Measurements from ENCODE around the gene CTF1. TPM values are rescaled to one million over a fixed set of nuclear protein-coding genes. Genes with fewer than 3 reads are reported as not detected.

CTF1 gene
- total and polyA plus RNA-seq, 4 donors = 0.19 to 0.75 (median 0.35) TPM; not detected in 1

DNA sequence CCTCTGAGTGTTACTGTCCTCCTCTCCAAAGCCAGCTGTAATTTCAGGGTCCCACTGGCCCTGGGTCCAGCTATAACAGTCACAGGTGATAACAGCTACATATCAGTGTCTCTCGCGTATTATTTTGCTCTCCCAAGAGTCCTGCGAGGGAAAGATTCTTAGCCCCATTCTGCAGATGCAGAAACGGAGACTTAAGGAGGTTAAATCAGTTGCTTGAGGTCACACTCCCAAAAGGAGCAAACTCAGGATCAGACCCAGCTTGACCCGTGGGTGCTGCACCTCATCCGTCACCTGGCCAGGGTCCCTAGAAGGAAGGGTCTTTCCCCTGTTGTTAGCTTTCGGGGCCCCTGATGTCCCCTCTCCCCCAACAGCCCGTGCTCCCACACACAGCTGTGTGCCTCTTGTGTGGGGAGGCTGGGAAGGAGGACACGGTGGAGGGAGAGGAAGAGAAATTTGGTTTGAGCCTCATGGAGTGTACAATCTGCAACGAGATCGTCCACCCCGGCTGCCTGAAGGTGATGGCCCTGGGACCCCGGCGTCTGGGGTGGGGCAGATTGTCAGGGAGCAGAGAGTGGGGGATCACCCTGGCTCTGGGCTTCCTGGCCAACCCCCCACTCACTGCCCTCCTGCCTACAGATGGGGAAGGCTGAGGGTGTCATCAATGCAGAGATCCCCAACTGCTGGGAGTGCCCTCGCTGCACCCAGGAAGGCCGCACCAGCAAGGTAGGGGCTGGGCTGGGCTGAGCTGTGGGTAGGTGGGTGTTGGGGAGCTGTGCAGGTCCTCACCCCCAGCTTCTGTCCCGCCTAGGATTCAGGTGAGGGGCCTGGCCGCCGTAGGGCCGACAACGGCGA lies 30.7 kb downstream of the CTF1 start:
- H3K9ac ChIP-seq (ENCODE audit: low read depth in 1 of 2, low read length in 2 of 2) = no peak overlapping the region
- no peak overlapping the region for H3K27ac ChIP-seq (ENCODE audit: low read depth in 1 of 2, low read length in 2 of 2)
- H3K9me3 ChIP-seq (ENCODE audit: control insufficient read depth in 4 of 4, low read length in 3 of 4) = no peaks in the 10 kb centered on the region
- H3K4me1 ChIP-seq (ENCODE audit: control insufficient read depth in 4 of 4, insufficient read depth in 4 of 4, low read length in 3 of 4) = peaks cover 0 to 2% (median under 1%) of the 10 kb centered on the region in 4 donors
- WGBS = 95% methylated on average over 22 of the region's 22 CpGs
- H3K36me3 ChIP-seq (ENCODE audit: control insufficient read depth in 4 of 4, insufficient read depth in 3 of 4, low read depth in 1 of 4, low read length in 3 of 4) = peaks cover under 1 to 10% (median 4%) of the 10 kb centered on the region in 4 donors
- H3K4me3 ChIP-seq (ENCODE audit: low read depth in 1 of 3, low read length in 3 of 3) = no peak overlapping the region
- no peak for DNase-seq (ENCODE audit: low spot score)
- H3K27me3 ChIP-seq (ENCODE audit: control insufficient read depth in 4 of 4, insufficient read depth in 4 of 4, low read length in 3 of 4) = no peaks in the 10 kb centered on the region
- TF ChIP-seq, protein P1, sequence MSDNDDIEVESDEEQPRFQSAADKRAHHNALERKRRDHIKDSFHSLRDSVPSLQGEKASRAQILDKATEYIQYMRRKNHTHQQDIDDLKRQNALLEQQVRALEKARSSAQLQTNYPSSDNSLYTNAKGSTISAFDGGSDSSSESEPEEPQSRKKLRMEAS (IDR thresholded peaks at IDR 0.05) = no peak
- TF ChIP-seq YY1 (IDR thresholded peaks at IDR 0.05) (no peak), HNF4G (IDR thresholded peaks at IDR 0.05) (no peak)

DNA sequence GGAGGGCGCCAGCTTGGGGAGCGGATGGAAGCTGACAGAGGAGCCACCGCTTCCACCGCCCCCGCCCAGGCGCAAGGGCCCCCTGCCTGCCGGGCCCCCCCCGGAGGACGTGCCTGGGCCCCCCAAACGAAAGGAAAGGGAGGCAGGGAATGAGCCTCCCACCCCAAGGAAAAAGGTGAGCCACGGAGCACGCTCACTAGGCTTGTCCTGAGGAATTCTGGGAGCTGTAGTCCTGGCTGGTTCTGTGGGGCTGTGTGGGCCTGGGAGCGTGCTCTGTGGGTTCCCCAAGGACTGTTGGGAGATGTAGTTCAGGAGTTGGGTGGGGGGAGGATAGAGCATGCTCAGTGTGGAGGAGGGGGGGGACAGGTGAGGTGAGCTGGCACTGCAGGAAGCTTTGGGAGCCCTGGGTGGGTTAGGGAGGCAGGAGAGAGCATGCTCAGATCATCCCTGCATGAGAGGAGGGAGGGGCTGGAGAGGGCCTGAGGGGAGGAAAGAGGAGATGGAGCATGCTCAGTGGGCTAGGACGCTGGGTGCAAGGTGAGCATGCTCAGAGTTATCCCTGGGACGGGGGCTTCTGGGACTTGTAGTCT lies 31.5 kb downstream of the CTF1 start:
- Histone ChIP-seq H3K4me3 (ENCODE audit: low read depth in 1 of 3, low read length in 3 of 3) (no peak overlapping the region), H3K4me1 (ENCODE audit: control insufficient read depth in 4 of 4, insufficient read depth in 4 of 4, low read length in 3 of 4) (peaks cover 0 to 2% (median 0%) of the 10 kb centered on the region in 4 donors), H3K27me3 (ENCODE audit: control insufficient read depth in 4 of 4, insufficient read depth in 4 of 4, low read length in 3 of 4) (no peaks in the 10 kb centered on the region), H3K27ac (ENCODE audit: low read depth in 1 of 2, low read length in 2 of 2) (no peak overlapping the region), H3K9me3 (ENCODE audit: control insufficient read depth in 4 of 4, low read length in 3 of 4) (no peaks in the 10 kb centered on the region), H3K9ac (ENCODE audit: low read depth in 1 of 2, low read length in 2 of 2) (no peak overlapping the region), H3K36me3 (ENCODE audit: control insufficient read depth in 4 of 4, insufficient read depth in 3 of 4, low read depth in 1 of 4, low read length in 3 of 4) (peaks cover 4 to 12% (median 5%) of the 10 kb centered on the region in 4 donors)
- TF ChIP-seq GABPA (IDR thresholded peaks at IDR 0.05 in 1 of 2, conservative IDR thresholded peaks at IDR 0.05 in 1 of 2) (no peak), HNF4A (conservative IDR thresholded peaks at IDR 0.05) (no peak), EGR1 (IDR thresholded peaks at IDR 0.05; ENCODE audit: low read depth in 2 of 2) (no peak), FOXA1 (IDR thresholded peaks at IDR 0.05) (no peak), RXRA (IDR thresholded peaks at IDR 0.05) (no peak), NR2F2 (IDR thresholded peaks at IDR 0.05) (no peak), JUND (IDR thresholded peaks at IDR 0.05) (no peak), YY1 (IDR thresholded peaks at IDR 0.05) (no peak), HNF4G (IDR thresholded peaks at IDR 0.05) (no peak), SP1 (IDR thresholded peaks at IDR 0.05) (no peak)
- TF ChIP-seq, protein P2, sequence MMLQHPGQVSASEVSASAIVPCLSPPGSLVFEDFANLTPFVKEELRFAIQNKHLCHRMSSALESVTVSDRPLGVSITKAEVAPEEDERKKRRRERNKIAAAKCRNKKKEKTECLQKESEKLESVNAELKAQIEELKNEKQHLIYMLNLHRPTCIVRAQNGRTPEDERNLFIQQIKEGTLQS (IDR thresholded peaks at IDR 0.05) = no peak
- TF ChIP-seq, protein P3, sequence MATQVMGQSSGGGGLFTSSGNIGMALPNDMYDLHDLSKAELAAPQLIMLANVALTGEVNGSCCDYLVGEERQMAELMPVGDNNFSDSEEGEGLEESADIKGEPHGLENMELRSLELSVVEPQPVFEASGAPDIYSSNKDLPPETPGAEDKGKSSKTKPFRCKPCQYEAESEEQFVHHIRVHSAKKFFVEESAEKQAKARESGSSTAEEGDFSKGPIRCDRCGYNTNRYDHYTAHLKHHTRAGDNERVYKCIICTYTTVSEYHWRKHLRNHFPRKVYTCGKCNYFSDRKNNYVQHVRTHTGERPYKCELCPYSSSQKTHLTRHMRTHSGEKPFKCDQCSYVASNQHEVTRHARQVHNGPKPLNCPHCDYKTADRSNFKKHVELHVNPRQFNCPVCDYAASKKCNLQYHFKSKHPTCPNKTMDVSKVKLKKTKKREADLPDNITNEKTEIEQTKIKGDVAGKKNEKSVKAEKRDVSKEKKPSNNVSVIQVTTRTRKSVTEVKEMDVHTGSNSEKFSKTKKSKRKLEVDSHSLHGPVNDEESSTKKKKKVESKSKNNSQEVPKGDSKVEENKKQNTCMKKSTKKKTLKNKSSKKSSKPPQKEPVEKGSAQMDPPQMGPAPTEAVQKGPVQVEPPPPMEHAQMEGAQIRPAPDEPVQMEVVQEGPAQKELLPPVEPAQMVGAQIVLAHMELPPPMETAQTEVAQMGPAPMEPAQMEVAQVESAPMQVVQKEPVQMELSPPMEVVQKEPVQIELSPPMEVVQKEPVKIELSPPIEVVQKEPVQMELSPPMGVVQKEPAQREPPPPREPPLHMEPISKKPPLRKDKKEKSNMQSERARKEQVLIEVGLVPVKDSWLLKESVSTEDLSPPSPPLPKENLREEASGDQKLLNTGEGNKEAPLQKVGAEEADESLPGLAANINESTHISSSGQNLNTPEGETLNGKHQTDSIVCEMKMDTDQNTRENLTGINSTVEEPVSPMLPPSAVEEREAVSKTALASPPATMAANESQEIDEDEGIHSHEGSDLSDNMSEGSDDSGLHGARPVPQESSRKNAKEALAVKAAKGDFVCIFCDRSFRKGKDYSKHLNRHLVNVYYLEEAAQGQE (IDR thresholded peaks at IDR 0.05) = no peak
- TF ChIP-seq, protein P1 (IDR thresholded peaks at IDR 0.05) = no peak
- TF ChIP-seq, protein P4, sequence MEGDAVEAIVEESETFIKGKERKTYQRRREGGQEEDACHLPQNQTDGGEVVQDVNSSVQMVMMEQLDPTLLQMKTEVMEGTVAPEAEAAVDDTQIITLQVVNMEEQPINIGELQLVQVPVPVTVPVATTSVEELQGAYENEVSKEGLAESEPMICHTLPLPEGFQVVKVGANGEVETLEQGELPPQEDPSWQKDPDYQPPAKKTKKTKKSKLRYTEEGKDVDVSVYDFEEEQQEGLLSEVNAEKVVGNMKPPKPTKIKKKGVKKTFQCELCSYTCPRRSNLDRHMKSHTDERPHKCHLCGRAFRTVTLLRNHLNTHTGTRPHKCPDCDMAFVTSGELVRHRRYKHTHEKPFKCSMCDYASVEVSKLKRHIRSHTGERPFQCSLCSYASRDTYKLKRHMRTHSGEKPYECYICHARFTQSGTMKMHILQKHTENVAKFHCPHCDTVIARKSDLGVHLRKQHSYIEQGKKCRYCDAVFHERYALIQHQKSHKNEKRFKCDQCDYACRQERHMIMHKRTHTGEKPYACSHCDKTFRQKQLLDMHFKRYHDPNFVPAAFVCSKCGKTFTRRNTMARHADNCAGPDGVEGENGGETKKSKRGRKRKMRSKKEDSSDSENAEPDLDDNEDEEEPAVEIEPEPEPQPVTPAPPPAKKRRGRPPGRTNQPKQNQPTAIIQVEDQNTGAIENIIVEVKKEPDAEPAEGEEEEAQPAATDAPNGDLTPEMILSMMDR (IDR thresholded peaks at IDR 0.05; ENCODE audit: low read depth, low read length, missing input control) = no peak
- TF ChIP-seq, protein P5, sequence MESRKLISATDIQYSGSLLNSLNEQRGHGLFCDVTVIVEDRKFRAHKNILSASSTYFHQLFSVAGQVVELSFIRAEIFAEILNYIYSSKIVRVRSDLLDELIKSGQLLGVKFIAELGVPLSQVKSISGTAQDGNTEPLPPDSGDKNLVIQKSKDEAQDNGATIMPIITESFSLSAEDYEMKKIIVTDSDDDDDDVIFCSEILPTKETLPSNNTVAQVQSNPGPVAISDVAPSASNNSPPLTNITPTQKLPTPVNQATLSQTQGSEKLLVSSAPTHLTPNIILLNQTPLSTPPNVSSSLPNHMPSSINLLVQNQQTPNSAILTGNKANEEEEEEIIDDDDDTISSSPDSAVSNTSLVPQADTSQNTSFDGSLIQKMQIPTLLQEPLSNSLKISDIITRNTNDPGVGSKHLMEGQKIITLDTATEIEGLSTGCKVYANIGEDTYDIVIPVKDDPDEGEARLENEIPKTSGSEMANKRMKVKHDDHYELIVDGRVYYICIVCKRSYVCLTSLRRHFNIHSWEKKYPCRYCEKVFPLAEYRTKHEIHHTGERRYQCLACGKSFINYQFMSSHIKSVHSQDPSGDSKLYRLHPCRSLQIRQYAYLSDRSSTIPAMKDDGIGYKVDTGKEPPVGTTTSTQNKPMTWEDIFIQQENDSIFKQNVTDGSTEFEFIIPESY (IDR thresholded peaks at IDR 0.05) = no peak
- peak; percentile 49 for DNase-seq (ENCODE audit: low spot score)
- WGBS = 76% methylated on average over 15 of the region's 15 CpGs
